T-helper 1 cell treated with Interleukin-12 subunit alpha and Interleukin-12 subunit beta and Interleukin-4 antibody, amounts not matched to agents 30 μg/mL and 1 μg/mL, for 36 hours (primary cell): ENCODE results near the gene MFSD2A.
"Not testable (repeated sequence)": the region's sequence is repeated elsewhere in the genome, so short reads cannot be mapped to it uniquely, and the experiment has no call there.

Experiments used
- H3K27ac Mint-ChIP-seq: one replicate; pipeline ENCODE4 v1.8.0; 2021; ENCODE audit warnings: mild to moderate bottlenecking, mixed read lengths
- H3K27me3 Mint-ChIP-seq: one replicate; pipeline ENCODE4 v1.8.0; 2021; ENCODE audit warnings: low read depth, mixed read lengths
- H3K36me3 Mint-ChIP-seq: one replicate; pipeline ENCODE4 v1.8.0; 2021; ENCODE audit warnings: low read depth, mixed read lengths
- H3K4me1 Mint-ChIP-seq: one replicate; pipeline ENCODE4 v1.8.0; 2021; ENCODE audit warnings: low read depth, mixed read lengths
- H3K4me3 Mint-ChIP-seq: one replicate; pipeline ENCODE4 v1.8.0; 2021; ENCODE audit warnings: mild to moderate bottlenecking, moderate library complexity, mixed read lengths
- H3K9me3 Mint-ChIP-seq: one replicate; pipeline ENCODE4 v1.8.0; 2021; ENCODE audit warnings: mixed read lengths

Gene MFSD2A

GRCh38 chr1:39954870-39955546 is at the start of gene MFSD2A:
Gene MFSD2A (plus strand): TSS chr1:39955145. CDS start chr1:39955293, 148 bp downstream.
- H3K27me3 Mint-ChIP-seq: peaks cover 17% of the 10 kb centered on the region
- no peaks in the 10 kb centered on the region for H3K9me3 Mint-ChIP-seq
- peaks cover 20% of the 10 kb centered on the region for H3K4me1 Mint-ChIP-seq
- no peaks in the 10 kb centered on the region for H3K36me3 Mint-ChIP-seq
- H3K4me3 Mint-ChIP-seq: peak within 1 kb of the TSS; percentile 94
- H3K27ac Mint-ChIP-seq: peak within 1 kb of the TSS; percentile 78

- Mint-ChIP-seq H3K27ac (no peak overlapping the region), H3K4me3 (no peak overlapping the region), H3K27me3 (peaks cover 43% of the 10 kb centered on the region), H3K4me1 (peaks cover 3% of the 10 kb centered on the region), H3K36me3 (peaks cover 1% of the 10 kb centered on the region), H3K9me3 (peaks cover 13% of the 10 kb centered on the region)
Observed at GRCh38 chr1:39905172-39905571, 49.8 kb upstream of the MFSD2A start.

- Mint-ChIP-seq H3K4me3 (no peak overlapping the region), H3K9me3 (peaks cover 13% of the 10 kb centered on the region), H3K27ac (no peak overlapping the region), H3K4me1 (no peaks in the 10 kb centered on the region), H3K36me3 (peaks cover 1% of the 10 kb centered on the region), H3K27me3 (peaks cover 35% of the 10 kb centered on the region)
Observed at GRCh38 chr1:39907528-39908453, 47.2 kb upstream of the MFSD2A start.

- Mint-ChIP-seq H3K27ac (no peak overlapping the region), H3K36me3 (peaks cover 1% of the 10 kb centered on the region), H3K4me1 (no peaks in the 10 kb centered on the region), H3K9me3 (peaks cover 13% of the 10 kb centered on the region), H3K4me3 (no peak overlapping the region), H3K27me3 (peaks cover 28% of the 10 kb centered on the region)
Observed at GRCh38 chr1:39908534-39908933, 46.4 kb upstream of the MFSD2A start.

GRCh38 chr1:39910263-39910662 is 44.7 kb upstream of the MFSD2A start:
- peaks cover 1% of the 10 kb centered on the region for H3K36me3 Mint-ChIP-seq

GRCh38 chr1:39913136-39913535 is 41.8 kb upstream of the MFSD2A start:
- not testable (repeated sequence) for H3K4me3 Mint-ChIP-seq, H3K36me3 Mint-ChIP-seq, H3K4me1 Mint-ChIP-seq, H3K27ac Mint-ChIP-seq
- Mint-ChIP-seq H3K27me3 (peaks cover 13% of the 10 kb centered on the region), H3K9me3 (peaks cover 10% of the 10 kb centered on the region)

More at GRCh38 chr1:39910263-39910662, 44.7 kb upstream of the MFSD2A start:
- H3K27me3 Mint-ChIP-seq: peaks cover 16% of the 10 kb centered on the region
- no peak overlapping the region for H3K27ac Mint-ChIP-seq
- no peaks in the 10 kb centered on the region for H3K4me1 Mint-ChIP-seq
- H3K4me3 Mint-ChIP-seq: no peak overlapping the region
- H3K9me3 Mint-ChIP-seq: peaks cover 13% of the 10 kb centered on the region

- H3K36me3 Mint-ChIP-seq: no peaks in the 10 kb centered on the region
- no peaks in the 10 kb centered on the region for H3K9me3 Mint-ChIP-seq
- no peaks in the 10 kb centered on the region for H3K4me1 Mint-ChIP-seq
- no peak overlapping the region for H3K27ac Mint-ChIP-seq
- no peak overlapping the region for H3K4me3 Mint-ChIP-seq
- peaks cover 13% of the 10 kb centered on the region for H3K27me3 Mint-ChIP-seq
Observed at GRCh38 chr1:39915499-39916129, 39.3 kb upstream of the MFSD2A start.

GRCh38 chr1:39917825-39918224 is 37.1 kb upstream of the MFSD2A start:
- Mint-ChIP-seq H3K27ac (no peak overlapping the region), H3K9me3 (no peaks in the 10 kb centered on the region), H3K4me1 (no peaks in the 10 kb centered on the region), H3K27me3 (peaks cover 8% of the 10 kb centered on the region), H3K36me3 (no peaks in the 10 kb centered on the region), H3K4me3 (no peak overlapping the region)

GRCh38 chr1:39919545-39919944 is 35.4 kb upstream of the MFSD2A start:
- Mint-ChIP-seq H3K9me3 (no peaks in the 10 kb centered on the region), H3K4me3 (no peak overlapping the region), H3K4me1 (no peaks in the 10 kb centered on the region), H3K27me3 (peaks cover 8% of the 10 kb centered on the region), H3K36me3 (no peaks in the 10 kb centered on the region), H3K27ac (no peak overlapping the region)

- peaks cover 6% of the 10 kb centered on the region for H3K27me3 Mint-ChIP-seq
- no peak overlapping the region for H3K4me3 Mint-ChIP-seq
- no peak overlapping the region for H3K27ac Mint-ChIP-seq
- no peaks in the 10 kb centered on the region for H3K9me3 Mint-ChIP-seq
- H3K4me1 Mint-ChIP-seq: no peaks in the 10 kb centered on the region
- H3K36me3 Mint-ChIP-seq: no peaks in the 10 kb centered on the region
Observed at GRCh38 chr1:39922251-39922688, 32.7 kb upstream of the MFSD2A start.

GRCh38 chr1:39925721-39926342 is 29.1 kb upstream of the MFSD2A start:
- Mint-ChIP-seq H3K4me1 (no peaks in the 10 kb centered on the region), H3K9me3 (no peaks in the 10 kb centered on the region), H3K36me3 (no peaks in the 10 kb centered on the region), H3K27ac (no peak overlapping the region), H3K4me3 (no peak overlapping the region), H3K27me3 (no peaks in the 10 kb centered on the region)

GRCh38 chr1:39926343-39926793 is 28.6 kb upstream of the MFSD2A start:
- Mint-ChIP-seq H3K36me3 (no peaks in the 10 kb centered on the region), H3K4me1 (no peaks in the 10 kb centered on the region), H3K27ac (no peak overlapping the region), H3K9me3 (no peaks in the 10 kb centered on the region), H3K27me3 (no peaks in the 10 kb centered on the region), H3K4me3 (no peak overlapping the region)

GRCh38 chr1:39926820-39927219 is 28.1 kb upstream of the MFSD2A start:
- Mint-ChIP-seq H3K9me3 (no peaks in the 10 kb centered on the region), H3K4me1 (no peaks in the 10 kb centered on the region), H3K36me3 (no peaks in the 10 kb centered on the region), H3K4me3 (no peak overlapping the region), H3K27me3 (no peaks in the 10 kb centered on the region), H3K27ac (no peak overlapping the region)

GRCh38 chr1:39927538-39927937 is 27.4 kb upstream of the MFSD2A start:
- Mint-ChIP-seq H3K27me3 (no peaks in the 10 kb centered on the region), H3K4me1 (no peaks in the 10 kb centered on the region), H3K4me3 (no peak overlapping the region), H3K27ac (no peak overlapping the region), H3K36me3 (no peaks in the 10 kb centered on the region), H3K9me3 (no peaks in the 10 kb centered on the region)
